HL-60 (cell line): ENCODE data around the gene DHRSX.
"Not testable (repeated sequence)": the region's sequence is repeated elsewhere in the genome, so short reads cannot be mapped to it uniquely, and the experiment has no call there.

Source experiments
- DNase-seq, 2 experiments: peaks; one replicate each; pipeline ENCODE4 v3.0.0-alpha.2; 2010 to 2020; ENCODE audit warnings: low read depth in 1 of 2, low spot score in 1 of 2
- H3K27ac ChIP-seq: fragments of 250-450 bp; sonication (Bioruptor Pico); replicated peaks from 2 replicates; pipeline ENCODE4 v1.5.1; 2020; ENCODE audit warnings: mild to moderate bottlenecking, moderate library complexity
- H3K27me3 ChIP-seq: fragments of 250-450 bp; sonication (Bioruptor Pico); 2 replicates; pipeline ENCODE4 v1.5.1; 2021; ENCODE audit warnings: mild to moderate bottlenecking, moderate library complexity; ENCODE audit not compliant: insufficient read depth, poor library complexity, severe bottlenecking
- H3K4me3 ChIP-seq: replicated peaks from 2 replicates; pipeline ENCODE4 v1.5.1; 2011; ENCODE audit warnings: mild to moderate bottlenecking, control low read depth, low read length; ENCODE audit not compliant: insufficient read depth
- GABPA ChIP-seq: IDR thresholded peaks from 2 replicates; pipeline ENCODE4 v1.6.1; 2012; ENCODE audit warnings: low read depth
- POLR2AphosphoS5 ChIP-seq: IDR thresholded peaks from 2 replicates; pipeline ENCODE4 v1.6.1; 2012; ENCODE audit warnings: low read depth
- SPI1 ChIP-seq: IDR thresholded peaks from 2 replicates; pipeline ENCODE4 v1.6.1; 2012; ENCODE audit warnings: low read depth, mild to moderate bottlenecking, borderline replicate concordance
- TF ChIP-seq, protein P1 (sequence below): IDR thresholded peaks from 2 replicates; pipeline ENCODE4 v1.6.1; 2012; ENCODE audit warnings: low read depth; ENCODE audit not compliant: insufficient replicate concordance
- TF ChIP-seq, protein P2 (sequence below): IDR thresholded peaks from one replicate; pipeline ENCODE4 v1.5.1; 2011; ENCODE audit warnings: low read length, control low read depth, inconsistent platforms; ENCODE audit not compliant: insufficient read depth

The DHRSX gene

DNA sequence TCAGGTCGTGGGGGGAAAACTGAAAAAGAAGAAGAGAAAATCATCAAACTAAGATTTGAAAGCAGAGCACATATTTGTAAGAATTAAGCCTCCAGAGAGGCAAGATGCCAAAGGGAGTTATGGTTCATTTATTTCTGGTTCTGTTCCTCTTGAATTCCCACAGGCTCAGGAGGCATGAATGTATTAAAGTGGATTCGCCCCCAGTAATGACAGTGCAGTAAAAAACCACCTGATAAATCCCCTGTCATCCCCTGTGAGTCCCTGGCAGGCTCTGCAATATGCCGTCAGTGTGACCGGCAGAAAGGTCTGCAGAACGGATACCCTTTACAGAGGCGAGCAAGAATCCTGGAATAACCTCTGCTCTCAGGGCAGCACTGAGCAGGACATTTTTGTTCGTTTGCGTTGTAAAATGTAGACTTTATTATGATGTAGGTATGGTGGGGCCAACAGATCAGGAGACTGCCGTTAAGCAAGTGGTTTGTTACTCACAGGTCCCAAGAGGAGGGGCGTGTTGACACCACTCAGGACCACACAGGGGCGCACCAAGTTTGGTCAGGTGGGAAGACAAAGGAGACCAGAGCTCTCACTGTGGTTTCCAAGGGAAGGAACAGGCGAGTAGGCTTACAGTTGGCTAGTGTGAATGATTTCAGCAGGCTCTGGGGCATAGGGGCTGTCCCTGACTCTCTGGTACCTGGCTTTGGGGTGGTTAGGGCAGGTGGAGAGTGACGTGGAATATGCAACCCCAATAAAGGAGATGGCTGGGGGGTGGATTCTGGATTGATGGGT, 75.3 kb downstream of the DHRSX start:
- TF ChIP-seq, protein P1, sequence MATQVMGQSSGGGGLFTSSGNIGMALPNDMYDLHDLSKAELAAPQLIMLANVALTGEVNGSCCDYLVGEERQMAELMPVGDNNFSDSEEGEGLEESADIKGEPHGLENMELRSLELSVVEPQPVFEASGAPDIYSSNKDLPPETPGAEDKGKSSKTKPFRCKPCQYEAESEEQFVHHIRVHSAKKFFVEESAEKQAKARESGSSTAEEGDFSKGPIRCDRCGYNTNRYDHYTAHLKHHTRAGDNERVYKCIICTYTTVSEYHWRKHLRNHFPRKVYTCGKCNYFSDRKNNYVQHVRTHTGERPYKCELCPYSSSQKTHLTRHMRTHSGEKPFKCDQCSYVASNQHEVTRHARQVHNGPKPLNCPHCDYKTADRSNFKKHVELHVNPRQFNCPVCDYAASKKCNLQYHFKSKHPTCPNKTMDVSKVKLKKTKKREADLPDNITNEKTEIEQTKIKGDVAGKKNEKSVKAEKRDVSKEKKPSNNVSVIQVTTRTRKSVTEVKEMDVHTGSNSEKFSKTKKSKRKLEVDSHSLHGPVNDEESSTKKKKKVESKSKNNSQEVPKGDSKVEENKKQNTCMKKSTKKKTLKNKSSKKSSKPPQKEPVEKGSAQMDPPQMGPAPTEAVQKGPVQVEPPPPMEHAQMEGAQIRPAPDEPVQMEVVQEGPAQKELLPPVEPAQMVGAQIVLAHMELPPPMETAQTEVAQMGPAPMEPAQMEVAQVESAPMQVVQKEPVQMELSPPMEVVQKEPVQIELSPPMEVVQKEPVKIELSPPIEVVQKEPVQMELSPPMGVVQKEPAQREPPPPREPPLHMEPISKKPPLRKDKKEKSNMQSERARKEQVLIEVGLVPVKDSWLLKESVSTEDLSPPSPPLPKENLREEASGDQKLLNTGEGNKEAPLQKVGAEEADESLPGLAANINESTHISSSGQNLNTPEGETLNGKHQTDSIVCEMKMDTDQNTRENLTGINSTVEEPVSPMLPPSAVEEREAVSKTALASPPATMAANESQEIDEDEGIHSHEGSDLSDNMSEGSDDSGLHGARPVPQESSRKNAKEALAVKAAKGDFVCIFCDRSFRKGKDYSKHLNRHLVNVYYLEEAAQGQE, result no peak
- TF ChIP-seq GABPA, result no peak
- TF ChIP-seq SPI1, result no peak
- TF ChIP-seq, protein P2, sequence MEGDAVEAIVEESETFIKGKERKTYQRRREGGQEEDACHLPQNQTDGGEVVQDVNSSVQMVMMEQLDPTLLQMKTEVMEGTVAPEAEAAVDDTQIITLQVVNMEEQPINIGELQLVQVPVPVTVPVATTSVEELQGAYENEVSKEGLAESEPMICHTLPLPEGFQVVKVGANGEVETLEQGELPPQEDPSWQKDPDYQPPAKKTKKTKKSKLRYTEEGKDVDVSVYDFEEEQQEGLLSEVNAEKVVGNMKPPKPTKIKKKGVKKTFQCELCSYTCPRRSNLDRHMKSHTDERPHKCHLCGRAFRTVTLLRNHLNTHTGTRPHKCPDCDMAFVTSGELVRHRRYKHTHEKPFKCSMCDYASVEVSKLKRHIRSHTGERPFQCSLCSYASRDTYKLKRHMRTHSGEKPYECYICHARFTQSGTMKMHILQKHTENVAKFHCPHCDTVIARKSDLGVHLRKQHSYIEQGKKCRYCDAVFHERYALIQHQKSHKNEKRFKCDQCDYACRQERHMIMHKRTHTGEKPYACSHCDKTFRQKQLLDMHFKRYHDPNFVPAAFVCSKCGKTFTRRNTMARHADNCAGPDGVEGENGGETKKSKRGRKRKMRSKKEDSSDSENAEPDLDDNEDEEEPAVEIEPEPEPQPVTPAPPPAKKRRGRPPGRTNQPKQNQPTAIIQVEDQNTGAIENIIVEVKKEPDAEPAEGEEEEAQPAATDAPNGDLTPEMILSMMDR, result no peak
- no peak for TF ChIP-seq POLR2AphosphoS5
- no peak for DNase-seq
- Histone ChIP-seq H3K4me3 (no peak overlapping the region), H3K27ac (no peak overlapping the region), H3K27me3 (no peaks in the 10 kb centered on the region)

DNA sequence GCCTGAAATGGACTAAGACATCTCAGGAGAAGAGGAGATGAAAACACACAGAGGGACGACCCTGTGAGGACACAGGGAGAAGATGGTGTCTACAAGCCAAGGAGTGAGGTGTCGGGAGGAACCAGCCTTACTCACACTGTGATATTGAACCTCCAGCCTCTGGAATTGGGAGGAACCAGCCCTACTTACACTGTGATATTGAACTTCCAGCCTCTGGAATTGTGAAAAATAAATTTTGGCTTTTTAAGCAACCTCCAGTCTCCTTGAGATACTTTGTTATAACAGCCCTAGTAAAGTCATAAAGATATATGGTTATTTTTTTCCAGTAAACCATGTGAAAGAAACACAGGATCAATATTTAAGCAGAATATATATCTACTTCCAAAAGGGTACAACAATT, 76.5 kb downstream of the DHRSX start:
- Histone ChIP-seq H3K27me3 (no peaks in the 10 kb centered on the region), H3K4me3 (no peak overlapping the region), H3K27ac (no peak overlapping the region)
- DNase-seq, result no peak
- TF ChIP-seq SPI1, result no peak
- no peak for TF ChIP-seq GABPA
- TF ChIP-seq, protein P2, result no peak
- no peak for TF ChIP-seq POLR2AphosphoS5

DNA sequence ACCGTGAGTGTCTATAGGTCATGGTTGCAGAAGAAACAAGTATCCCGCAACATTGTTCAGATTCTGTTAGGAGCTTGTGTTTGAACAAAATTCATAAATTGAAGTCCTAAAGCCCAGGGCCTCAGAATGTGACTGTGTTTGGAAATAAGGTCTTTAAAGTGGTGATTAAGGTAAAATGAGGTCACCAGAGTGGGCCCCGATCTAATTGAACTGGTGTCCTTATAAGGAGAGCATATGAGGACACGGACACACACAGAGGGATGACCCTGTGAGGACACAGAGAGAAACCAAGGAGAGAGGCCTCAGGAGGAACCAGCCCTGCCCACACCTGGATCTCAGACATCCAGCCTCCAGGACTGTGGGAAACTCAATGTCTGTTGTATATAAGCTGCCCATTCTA, 76.9 kb downstream of the DHRSX start:
- Histone ChIP-seq H3K27me3 (no peaks in the 10 kb centered on the region), H3K4me3 (no peak overlapping the region), H3K27ac (no peak overlapping the region)
- DNase-seq, result no peak
- TF ChIP-seq GABPA, result no peak
- TF ChIP-seq, protein P1, result no peak
- TF ChIP-seq SPI1, result no peak

DNA sequence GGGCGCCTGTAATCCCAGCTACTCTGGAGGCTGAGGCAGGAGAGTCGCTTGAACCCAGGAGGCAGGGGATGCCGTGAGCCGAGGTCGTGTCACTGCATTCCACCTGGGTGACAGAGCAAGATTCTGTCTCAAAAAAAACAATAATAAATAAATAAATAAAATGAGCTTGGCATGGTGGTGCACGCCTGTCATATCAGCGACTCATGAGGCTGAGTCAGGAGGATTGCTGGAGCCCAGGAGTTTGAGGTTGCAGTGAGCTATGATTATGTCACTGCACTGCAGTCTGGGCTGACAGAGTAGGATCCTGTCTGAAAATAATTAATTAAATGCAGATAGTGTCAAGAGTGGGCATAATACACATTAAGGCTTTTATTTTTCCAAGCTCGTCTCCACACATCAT, 77.5 kb downstream of the DHRSX start:
- no peak overlapping the region for H3K27ac ChIP-seq
- H3K4me3 ChIP-seq, result no peak overlapping the region
- TF ChIP-seq POLR2AphosphoS5, result no peak
- TF ChIP-seq, protein P1, result no peak
- TF ChIP-seq GABPA, result no peak
- TF ChIP-seq, protein P2, result no peak
- no peak for TF ChIP-seq SPI1
- no peaks in the 10 kb centered on the region for H3K27me3 ChIP-seq
- no peak for DNase-seq

DNA sequence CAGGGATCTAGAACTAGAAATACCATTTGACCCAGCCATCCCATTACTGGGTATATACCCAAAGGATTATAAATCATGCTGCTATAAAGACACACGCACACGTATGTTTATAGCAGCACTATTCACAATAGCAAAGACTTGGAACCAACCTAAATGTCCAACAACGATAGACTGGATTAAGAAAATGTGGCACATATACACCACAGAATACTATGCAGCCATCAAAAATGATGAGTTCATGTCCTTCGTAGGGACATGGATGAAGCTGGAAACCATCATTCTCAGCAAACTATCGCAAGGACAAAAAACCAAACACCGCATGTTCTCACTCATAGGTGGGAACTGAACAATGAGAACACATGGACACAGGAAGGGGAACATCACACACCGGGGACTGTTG, 81.4 kb downstream of the DHRSX start:
- DNase-seq, H3K27me3 ChIP-seq, H3K4me3 ChIP-seq, H3K27ac ChIP-seq: not testable (repeated sequence)
